Measurements from ENCODE around the gene SMKR1. TPM values are rescaled to one million over a fixed set of nuclear protein-coding genes. Genes with fewer than 3 reads are reported as not detected.

The SMKR1 gene
- total and polyA plus RNA-seq, 12 donors, result 0.28 TPM; not detected in 11

DNA sequence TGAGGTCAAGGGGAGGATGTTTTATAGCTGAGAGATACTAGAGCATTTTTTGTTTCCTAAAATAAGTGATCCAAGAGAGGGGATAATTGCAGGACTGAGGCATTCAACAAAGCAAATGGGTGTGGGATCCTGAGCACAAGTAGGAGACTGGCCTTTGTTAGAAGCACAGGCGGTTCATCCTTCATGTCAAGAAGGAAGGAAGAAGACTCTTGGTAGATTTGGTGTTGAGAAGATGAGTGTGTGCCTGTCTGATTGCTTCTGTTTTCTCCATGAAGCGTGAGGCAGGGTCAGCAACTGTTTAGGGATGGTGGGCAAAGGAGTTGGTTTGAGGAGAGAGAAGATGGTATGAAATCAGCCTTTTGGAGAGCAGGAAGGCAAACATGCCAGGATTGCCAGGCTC, 40.5 kb upstream of the SMKR1 start:
- TF ChIP-seq, protein P1, sequence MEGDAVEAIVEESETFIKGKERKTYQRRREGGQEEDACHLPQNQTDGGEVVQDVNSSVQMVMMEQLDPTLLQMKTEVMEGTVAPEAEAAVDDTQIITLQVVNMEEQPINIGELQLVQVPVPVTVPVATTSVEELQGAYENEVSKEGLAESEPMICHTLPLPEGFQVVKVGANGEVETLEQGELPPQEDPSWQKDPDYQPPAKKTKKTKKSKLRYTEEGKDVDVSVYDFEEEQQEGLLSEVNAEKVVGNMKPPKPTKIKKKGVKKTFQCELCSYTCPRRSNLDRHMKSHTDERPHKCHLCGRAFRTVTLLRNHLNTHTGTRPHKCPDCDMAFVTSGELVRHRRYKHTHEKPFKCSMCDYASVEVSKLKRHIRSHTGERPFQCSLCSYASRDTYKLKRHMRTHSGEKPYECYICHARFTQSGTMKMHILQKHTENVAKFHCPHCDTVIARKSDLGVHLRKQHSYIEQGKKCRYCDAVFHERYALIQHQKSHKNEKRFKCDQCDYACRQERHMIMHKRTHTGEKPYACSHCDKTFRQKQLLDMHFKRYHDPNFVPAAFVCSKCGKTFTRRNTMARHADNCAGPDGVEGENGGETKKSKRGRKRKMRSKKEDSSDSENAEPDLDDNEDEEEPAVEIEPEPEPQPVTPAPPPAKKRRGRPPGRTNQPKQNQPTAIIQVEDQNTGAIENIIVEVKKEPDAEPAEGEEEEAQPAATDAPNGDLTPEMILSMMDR (IDR thresholded peaks at IDR 0.05), result no peak
- peaks cover 0 to 55% (median 20%) of the 10 kb centered on the region in 9 donors for H3K36me3 ChIP-seq
- peaks cover 0 to 8% (median 0%) of the 10 kb centered on the region in 9 donors for H3K4me1 ChIP-seq
- no peak overlapping the region for H3K4me3 ChIP-seq
- no peak for DNase-seq
- H3K27ac ChIP-seq, result no peak overlapping the region
- peaks cover 0 to 5% (median 0%) of the 10 kb centered on the region in 7 donors for H3K27me3 ChIP-seq
- 92 to 100% methylated on average over 2 of the region's 2 CpGs for WGBS, 2 donors
- no peaks in the 10 kb centered on the region for H3K9me3 ChIP-seq
- no peak for ATAC-seq
- intact Hi-C loops (cut with DNase I), result loop anchor here in 3 of 10 donors (10.0 kb wide), 1 partner anchor 247 kb away; no protein-coding TSS in a partner anchor

DNA sequence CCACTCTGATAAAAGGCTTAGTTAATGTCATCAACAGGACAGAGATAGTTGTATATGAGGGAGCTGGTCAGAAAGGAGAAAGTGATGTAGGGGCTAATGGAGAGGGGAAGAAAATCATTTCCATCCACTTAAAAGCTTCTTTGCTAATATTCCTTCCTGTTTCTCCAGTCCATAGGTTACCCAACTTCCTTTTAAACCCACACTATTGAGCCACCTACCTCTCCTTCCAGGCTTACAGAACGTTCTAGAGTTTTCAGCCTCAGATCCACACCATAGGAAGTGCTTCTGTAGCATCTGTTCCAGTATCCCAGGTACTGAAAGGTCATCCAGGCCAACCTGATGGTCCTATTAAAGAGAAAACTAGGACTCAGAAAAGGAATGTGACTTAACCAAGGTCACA, 39.9 kb upstream of the SMKR1 start:
- ATAC-seq, result no peak
- no peak overlapping the region for H3K4me3 ChIP-seq
- no peak for DNase-seq
- intact Hi-C loops (cut with DNase I), result loop anchor here in 3 of 10 donors (10.0 kb wide), 1 partner anchor 248 kb away; no protein-coding TSS in a partner anchor
- WGBS, 2 donors, result 80 to 93% methylated on average over 1 of the region's 1 CpG
- peaks cover 0 to 5% (median 0%) of the 10 kb centered on the region in 7 donors for H3K27me3 ChIP-seq
- TF ChIP-seq, protein P1 (IDR thresholded peaks at IDR 0.05), result no peak
- no peak overlapping the region for H3K27ac ChIP-seq
- H3K4me1 ChIP-seq, result peaks cover 0 to 8% (median 0%) of the 10 kb centered on the region in 9 donors
- peaks cover 0 to 55% (median 14%) of the 10 kb centered on the region in 9 donors for H3K36me3 ChIP-seq
- no peaks in the 10 kb centered on the region for H3K9me3 ChIP-seq

DNA sequence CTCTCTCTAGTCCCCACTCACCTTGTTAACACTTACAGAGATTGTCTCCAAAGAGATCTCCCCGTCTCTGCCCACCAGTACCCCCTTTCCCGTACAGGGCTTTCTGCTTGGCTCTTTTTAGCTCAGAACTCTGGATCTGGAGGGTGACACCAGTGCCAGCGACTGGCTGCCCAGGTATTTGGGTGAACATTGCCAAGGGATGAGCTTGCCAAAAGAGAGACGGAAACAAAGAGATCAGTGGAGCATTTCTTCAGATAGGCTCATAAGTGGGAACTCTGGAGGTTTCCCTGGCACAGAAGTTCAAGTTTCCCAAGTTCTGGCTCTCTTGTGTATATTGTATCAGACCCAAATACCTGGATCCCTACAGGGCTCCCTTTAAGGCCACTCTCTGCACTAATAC, 38.1 kb upstream of the SMKR1 start:
- DNase-seq, result no peak
- H3K9me3 ChIP-seq, result no peaks in the 10 kb centered on the region
- WGBS, 2 donors, result 54 to 68% methylated on average over 4 of the region's 4 CpGs
- no peak overlapping the region for H3K4me3 ChIP-seq
- intact Hi-C loops (cut with DNase I), result loop anchor here in 3 of 10 donors (10.0 kb wide), 1 partner anchor 249 kb away; no protein-coding TSS in a partner anchor
- TF ChIP-seq, protein P1 (IDR thresholded peaks at IDR 0.05), result no peak
- H3K27me3 ChIP-seq, result peaks cover 0 to 5% (median 0%) of the 10 kb centered on the region in 7 donors
- peaks cover 0 to 8% (median 0%) of the 10 kb centered on the region in 9 donors for H3K4me1 ChIP-seq
- peak in 2 of 8 donors; percentile 27 to 56 for ATAC-seq
- H3K27ac ChIP-seq, result no peak overlapping the region
- H3K36me3 ChIP-seq, result peaks cover 0 to 48% (median 11%) of the 10 kb centered on the region in 9 donors

DNA sequence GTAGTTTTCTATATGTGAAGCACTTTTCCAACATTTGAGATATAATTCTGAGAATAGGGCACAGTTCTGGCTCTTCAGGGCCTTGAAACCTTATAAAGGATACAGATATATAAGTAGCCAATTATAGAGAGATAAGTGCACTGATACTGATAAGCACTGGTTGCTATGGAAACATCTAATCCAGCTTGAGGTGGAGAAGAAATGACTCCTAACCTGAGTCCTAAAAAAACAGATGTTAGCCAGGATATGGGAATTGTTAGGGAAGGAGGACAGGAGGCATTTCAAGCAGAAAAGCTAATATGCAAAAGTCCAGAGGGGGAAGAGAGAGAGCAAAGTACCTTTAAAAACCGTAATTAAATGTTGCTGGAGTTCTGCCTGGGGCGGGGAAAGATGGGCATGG, 37.3 kb upstream of the SMKR1 start:
- peaks cover 0 to 5% (median 0%) of the 10 kb centered on the region in 7 donors for H3K27me3 ChIP-seq
- no peaks in the 10 kb centered on the region for H3K9me3 ChIP-seq
- ATAC-seq (no peak), DNase-seq (no peak)
- peaks cover 0 to 8% (median 0%) of the 10 kb centered on the region in 9 donors for H3K4me1 ChIP-seq
- peaks cover 0 to 41% (median 2%) of the 10 kb centered on the region in 9 donors for H3K36me3 ChIP-seq
- H3K27ac ChIP-seq, result no peak overlapping the region
- H3K4me3 ChIP-seq, result no peak overlapping the region
- TF ChIP-seq, protein P1 (IDR thresholded peaks at IDR 0.05), result no peak
- intact Hi-C loops (cut with DNase I), result loop anchor here in 3 of 10 donors (10.0 kb wide), 1 partner anchor 250 kb away; no protein-coding TSS in a partner anchor
- WGBS, 2 donors, result 64 to 68% methylated on average over 2 of the region's 2 CpGs

All from heart right ventricle (tissue), 16 donors.